Amygdala (tissue), 56 donors: ENCODE measurements around the gene MFAP4.

Experiments used
- DNase-seq, 56 donors: peaks; one replicate each; lab custom pipeline; 2025; lab: John Stamatoyannopoulos, UW

Gene MFAP4

DNA sequence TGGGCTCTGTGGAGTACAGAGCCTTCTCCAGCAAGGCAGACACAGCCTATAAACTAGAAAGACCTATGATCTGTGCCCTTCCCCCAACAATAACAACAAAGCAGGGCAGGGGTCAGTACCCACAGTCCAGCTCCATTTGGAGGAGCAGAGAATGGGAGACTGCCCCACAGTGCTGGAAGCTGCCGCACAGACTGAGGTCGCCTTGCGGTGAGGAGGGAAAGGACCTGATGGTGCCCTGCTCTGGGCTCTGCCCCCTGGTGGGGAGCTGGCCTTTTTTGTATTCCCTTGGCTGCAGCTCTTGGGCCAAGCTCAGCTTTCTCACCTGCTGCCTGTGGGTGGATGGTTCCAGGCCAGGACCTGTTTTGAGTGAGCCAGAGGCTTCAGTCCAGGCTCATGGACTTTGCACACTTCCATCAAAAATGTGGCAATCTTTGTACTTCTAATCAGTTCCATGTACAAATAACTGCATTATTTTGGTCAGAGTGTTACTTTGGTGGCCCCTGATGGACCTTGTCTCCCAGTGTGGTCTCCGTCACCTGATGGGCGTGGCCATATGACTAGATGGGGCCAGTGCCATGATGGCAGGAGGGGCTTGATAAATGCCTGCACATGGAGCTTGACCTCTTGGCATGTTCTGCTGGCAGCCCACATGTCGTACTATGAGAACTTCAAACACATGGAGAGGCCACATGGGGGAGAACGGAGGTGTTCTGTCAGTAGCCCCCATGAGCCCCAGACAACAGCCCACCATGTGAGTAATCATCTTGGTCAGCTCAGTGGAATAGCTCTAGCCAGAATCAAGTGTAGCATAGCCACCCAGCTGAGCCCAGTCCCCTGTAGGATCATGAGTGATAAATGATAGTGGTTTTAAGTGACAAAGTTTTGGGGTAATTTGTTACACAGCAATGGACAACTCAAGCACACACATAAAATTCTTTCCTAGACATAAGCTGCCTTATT, 48.7 kb downstream of the MFAP4 start:
- DNase-seq: peak in 11 of 56 donors; percentile 20 to 70 (median 41)

- no peak for DNase-seq
Measured at GRCh38 chr17:19337712-19338023, 49.3 kb downstream of the MFAP4 start.

- peak in 26 of 56 donors; percentile 25 to 78 (median 59) for DNase-seq
Measured at GRCh38 chr17:19336938-19337711, 49.9 kb downstream of the MFAP4 start.

- no peak for DNase-seq
Measured at GRCh38 chr17:19335951-19336631, 50.9 kb downstream of the MFAP4 start.

DNA sequence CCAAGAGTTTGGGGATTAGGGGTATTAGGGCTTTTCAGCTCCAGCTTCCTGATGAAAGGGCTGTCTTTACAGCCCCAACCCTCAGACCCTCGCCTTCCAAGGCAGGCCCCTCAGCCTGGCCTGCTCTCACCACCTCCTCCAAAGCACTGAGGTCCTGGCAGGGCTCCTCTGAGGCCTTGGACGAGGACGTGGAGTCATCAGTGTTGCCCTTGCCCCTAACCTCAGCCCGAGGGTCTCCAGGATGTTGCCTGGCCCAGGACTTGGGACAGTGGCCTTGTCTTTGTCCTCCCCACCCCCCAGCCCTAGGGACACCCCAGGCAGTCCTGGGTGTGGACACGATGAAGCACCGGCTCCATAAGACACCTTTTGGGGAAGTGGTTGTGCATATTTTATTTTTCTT, 52.7 kb downstream of the MFAP4 start:
- DNase-seq: no peak

GRCh38 chr17:19333736-19334290, 53.2 kb downstream of the MFAP4 start:
- DNase-seq: no peak
